Activated naive CD8-positive, alpha-beta T cell treated with anti-CD3 and anti-CD28 coated beads, Interleukin-2, amount 50 U/mL, for 16 hours (primary cell): ENCODE measurements around the gene ZNF337.
"Not testable (repeated sequence)": the region's sequence is repeated elsewhere in the genome, so short reads cannot be mapped to it uniquely, and the experiment has no call there.

Source experiments
- DNase-seq: peaks from one replicate; pipeline ENCODE4 v3.0.0-alpha.2; 2020; ENCODE audit warnings: low read depth, low spot score

Gene ZNF337

DNA sequence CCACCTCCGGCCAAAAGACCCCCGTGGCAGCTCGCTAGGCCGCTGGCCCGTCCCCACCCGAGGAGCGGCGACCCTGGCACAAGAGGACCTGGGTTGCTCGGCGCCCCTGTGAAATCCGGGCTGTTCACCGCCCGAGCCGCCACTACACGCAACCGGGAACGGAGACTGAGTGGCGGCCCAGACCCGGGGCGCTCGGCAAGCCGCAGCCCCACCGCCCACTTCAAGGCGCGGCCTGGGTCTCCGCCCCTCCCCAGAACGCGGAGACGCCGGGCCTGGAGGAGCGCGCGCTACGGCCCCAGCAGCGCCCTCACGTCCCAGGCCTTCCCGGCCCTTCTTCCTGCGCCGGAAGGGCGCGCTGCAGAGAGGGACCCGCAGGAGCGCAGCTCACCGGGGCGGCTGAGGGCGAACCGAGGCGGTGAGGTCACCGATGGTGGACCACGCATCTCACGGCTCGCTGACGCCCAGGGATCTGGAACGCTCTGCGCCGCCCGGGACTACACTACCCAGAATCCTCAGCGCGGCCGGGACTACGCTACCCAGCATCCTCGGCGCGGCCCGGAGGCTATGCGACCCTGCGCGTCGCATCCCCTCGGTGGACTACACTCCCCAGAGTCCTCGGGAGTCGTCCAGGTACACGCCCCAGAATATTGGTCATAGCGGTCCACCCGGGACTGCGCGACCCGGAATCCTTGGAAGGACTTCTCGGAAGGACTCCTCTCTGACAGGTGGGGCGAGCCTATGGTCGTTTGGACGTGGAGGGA, at the start of gene ZNF337:
Gene ZNF337, minus strand, starts transcription at position 483 of the 761 bp plus-strand sequence. CDS start 10,436 bp downstream, outside the sequence.
- peak; percentile 91 for DNase-seq

GRCh38 chr20:25745738-25746137, 49.1 kb upstream of the ZNF337 start:
- DNase-seq, result no peak

DNA sequence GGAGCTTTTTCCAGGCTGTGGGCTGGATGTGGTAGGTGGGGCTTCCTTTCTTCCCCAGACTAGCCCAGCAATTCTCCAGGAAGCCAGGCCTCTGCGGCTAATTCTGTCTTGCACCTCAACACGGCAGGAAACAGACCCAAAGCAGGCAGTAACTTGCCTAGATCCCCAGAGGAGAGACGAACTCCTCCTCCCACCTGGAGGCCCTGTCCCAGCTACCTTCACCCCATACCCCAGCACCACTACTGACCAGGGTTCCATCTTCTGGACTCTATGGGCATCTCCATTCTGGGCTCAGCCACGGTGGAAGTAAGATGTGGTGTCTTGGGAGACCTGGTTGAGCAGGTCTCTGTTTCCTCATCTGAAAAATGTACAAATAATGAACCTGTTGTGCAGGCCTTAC, 48.4 kb upstream of the ZNF337 start:
- DNase-seq, result no peak

GRCh38 chr20:25744261-25744660, 47.6 kb upstream of the ZNF337 start:
- no peak for DNase-seq

- DNase-seq, result no peak
Measured at GRCh38 chr20:25741088-25741487, 44.4 kb upstream of the ZNF337 start.

- DNase-seq, result no peak
Measured at GRCh38 chr20:25739615-25740320, 43.1 kb upstream of the ZNF337 start.

GRCh38 chr20:25738198-25738597, 41.5 kb upstream of the ZNF337 start:
- DNase-seq, result no peak

- no peak for DNase-seq
Measured at GRCh38 chr20:25733903-25734302, 37.2 kb upstream of the ZNF337 start.

DNA sequence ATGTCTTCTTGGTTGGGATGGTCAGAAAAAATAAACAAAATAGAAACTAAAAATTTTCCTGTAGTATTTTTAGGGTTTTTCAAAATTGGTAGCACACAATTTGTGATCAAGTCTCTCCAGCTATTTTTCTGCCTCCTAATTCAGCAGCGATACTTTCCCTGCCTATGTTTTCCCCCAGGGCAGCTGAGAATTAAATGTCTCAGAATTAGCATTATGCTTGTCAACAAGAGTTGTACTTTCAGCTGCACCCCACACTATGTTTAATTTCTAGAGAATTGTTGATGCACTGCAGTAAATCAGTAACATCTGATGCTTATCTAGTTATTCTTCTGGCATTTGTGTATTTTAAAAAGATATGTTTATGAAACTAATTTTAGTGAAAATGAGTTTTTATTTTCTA, 34.2 kb upstream of the ZNF337 start:
- DNase-seq, result no peak

GRCh38 chr20:25726357-25726756, 29.7 kb upstream of the ZNF337 start:
- DNase-seq, result no peak

DNA sequence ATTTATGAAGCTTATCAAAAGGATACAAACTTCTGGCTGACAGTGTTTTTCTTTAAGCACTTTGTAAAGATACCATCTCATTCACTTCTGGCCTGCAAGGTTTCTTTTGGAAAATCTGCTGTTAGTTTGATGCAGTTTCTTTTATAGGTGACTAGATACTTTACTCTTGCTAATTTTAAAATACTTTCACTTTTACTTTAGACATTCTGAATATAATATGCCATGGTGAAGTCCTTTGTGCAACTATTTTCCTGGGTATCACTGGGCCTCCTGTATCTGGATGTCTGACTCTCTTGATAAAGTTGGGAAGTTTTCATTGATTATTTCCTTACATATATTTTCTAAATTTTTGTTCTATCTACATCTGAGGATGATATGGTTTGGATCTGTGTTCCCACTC, 29.0 kb upstream of the ZNF337 start:
- DNase-seq, result no peak

DNA sequence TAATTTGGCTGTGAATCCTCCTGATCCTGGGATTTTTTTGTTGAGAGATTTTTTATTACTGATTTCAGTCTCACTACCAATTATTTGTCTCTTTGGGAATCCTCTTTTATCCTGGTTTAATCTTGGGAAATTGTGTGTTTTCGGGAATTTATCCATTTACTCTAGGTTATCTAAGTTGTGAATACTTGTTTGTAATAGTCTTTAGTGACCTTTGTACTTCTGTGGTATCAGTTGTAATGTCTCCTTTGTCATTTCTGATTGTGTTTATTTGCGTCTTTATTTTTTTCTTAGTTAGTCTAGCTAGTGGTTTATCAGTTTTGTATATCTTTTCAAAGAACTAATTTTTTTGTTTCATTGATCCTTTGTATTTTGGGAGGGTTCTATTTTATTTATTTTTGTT, 27.3 kb upstream of the ZNF337 start:
- no peak for DNase-seq

DNA sequence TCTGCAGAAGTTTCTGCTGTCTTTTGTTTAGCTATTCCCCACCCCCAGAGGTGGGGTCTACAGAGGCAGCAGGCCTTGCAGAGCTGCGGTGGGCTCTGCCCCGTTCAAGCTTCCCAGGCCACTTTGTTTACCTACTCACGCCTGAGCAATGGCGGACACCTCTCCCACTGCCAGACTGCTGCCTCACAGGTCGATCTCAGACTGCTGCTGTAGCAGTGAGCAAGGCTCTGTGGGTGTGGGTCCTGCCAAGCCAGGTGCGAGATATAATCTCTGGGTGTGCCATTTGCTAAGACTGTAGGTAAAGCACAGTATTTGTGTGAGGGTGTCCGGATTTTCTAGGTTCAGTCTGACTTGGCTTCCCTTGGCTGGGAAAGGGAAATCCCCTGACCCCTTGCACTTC, 23.6 kb upstream of the ZNF337 start:
- no peak for DNase-seq

DNA sequence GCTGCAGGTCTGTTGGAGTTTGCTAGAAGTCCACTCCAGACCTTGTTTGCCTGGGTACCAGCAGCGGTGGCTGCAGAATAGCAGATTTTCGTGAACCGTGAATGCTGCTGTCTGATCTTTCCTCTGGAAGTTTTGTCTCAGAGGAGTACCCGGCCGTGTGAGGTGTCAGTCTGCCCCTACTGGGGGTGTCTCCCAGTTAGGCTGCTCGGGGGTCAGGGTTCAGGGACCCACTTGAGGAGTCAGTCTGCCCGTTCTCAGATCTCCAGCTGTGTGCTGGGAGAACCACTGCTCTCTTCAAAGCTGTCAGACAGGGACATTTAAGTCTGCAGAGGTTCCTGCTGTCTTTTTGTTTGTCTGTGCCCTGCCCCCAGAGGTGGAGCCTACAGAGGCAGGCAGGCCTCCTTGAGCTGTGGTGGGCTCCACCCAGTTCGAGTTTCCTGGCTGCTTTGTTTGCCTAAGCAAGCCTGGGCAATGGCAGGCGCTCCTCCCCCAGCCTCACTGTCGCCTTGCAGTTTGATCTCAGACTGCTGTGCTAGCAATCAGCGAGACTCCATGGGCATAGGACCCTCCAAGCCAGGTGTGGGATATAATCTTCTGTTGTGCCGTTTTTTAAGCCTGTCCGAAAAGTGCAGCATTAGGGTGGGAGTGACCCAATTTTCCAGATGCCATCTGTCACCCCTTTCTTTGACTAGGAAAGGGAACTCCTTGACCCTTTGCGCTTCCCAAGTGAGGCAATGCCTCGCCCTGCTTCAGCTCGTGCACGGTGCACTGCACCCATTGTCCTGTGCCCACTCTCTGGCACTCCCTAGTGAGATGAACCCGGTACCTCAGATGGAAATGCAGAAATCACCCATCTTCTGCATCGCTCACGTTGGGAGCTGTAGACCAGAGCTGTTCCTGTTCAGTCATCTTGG, 22.5 kb upstream of the ZNF337 start:
- DNase-seq, result not testable (repeated sequence)

GRCh38 chr20:25707695-25708094, 11.0 kb upstream of the ZNF337 start:
- DNase-seq, result no peak

DNA sequence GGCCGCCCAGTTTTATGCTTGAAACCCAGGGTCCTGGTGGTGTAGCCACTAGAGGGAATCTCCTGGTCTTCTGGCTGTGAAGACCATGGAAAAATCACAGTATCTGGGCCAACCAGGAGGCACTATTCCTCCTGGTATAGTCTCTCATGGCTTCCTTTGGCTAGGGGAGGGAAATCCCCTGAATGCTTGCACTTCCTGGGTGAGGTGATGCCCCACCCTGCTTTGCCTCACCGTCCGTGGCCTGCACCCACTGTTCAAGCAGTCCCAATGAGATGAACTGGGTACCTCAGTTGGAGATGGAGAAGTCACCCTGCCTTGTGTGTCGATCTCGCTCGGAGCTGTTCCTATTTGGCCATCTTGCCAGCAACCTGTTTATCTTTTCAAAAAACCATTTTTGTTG, 10.1 kb upstream of the ZNF337 start:
- DNase-seq, result no peak

DNA sequence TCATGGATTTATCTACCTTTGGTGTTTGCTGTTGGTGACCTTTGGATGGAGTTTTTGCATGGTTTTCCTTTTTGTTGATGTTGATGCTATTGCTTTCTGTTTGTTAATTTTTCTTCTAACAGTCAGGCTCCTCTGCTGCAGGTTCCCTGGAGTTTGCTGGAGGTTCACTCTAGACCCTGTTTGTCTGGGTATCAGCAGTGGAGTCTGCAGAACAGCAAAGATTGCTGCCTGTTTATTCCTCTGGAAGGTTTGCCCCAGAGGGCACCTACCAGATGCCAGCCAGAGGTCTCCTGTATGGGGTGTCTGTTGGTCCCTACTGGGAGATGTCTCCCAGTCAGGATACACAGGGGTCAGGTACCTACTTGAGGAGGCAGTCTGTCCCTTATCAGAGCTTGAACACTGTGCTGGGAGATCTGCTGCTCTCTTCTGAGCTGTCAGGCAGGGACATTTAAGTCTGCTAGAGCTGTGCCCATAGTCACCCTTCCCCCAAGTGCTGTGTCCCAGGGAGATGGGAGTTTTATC, 9.2 kb upstream of the ZNF337 start:
- no peak for DNase-seq

DNA sequence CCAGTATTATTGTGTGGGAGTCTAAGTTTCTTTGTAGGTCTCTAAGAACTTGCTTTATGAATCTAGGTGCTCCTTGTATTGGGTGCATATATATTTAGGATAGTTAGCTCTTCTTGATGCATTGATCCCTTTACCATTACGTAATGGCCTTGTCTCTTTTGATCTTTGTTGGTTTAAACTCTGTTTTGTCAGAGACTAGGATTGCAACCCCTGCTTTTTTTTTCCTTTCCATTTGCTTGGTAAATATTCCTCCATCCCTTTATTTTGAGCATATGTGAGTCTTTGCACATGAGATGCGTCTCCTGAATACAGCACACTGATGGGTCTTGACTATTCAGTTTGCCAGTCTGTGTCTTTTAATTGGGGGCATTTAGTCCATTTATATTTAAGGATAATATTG, 7.7 kb upstream of the ZNF337 start:
- not testable (repeated sequence) for DNase-seq

- not testable (repeated sequence) for DNase-seq
Measured at GRCh38 chr20:25700835-25701234, 4.2 kb upstream of the ZNF337 start.

DNA sequence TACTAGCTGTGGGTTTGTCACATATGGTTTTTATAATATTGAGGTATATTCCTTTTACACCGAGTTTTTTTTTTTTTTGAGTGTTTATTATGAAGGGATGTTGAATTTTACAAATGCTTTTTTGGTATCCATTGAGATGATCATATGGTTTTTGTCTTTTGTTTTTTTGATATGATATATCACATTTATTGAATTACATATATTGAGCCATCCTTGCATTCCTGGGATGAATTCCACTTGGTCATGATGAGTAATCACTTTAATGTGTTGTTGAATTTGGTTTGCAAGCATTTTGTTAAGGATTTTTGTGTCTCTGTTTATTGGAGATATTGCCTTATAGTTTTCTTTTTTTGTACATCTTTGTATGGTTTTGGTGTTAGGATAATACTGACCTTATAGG, 3.3 kb upstream of the ZNF337 start:
- DNase-seq, result no peak

- DNase-seq, result no peak
Measured at GRCh38 chr20:25697132-25697446, 436 bp upstream of the ZNF337 start.
